ENCODE results near the gene CORO2B. TPM values are rescaled to one million over a fixed set of nuclear protein-coding genes. Genes with fewer than 3 reads are reported as not detected.

Gene CORO2B
- total and polyA plus RNA-seq, 2 of the 13 experiments (the other 11 are each of a cell fraction or from before 2014, with no cell fraction given): 0.35 to 0.63 TPM

- no peak for TF ChIP-seq JUNB (CRISPR knock-in tag; IDR thresholded peaks at IDR 0.05; ENCODE audit: borderline replicate concordance)
- TF ChIP-seq ZNF34 (CRISPR knock-in tag; IDR thresholded peaks at IDR 0.05; ENCODE audit: borderline replicate concordance): no peak
- TF ChIP-seq THAP8 (CRISPR knock-in tag; IDR thresholded peaks at IDR 0.05; ENCODE audit: borderline replicate concordance): no peak
- TF ChIP-seq ZNF274 (CRISPR knock-in tag; IDR thresholded peaks at IDR 0.05): no peak
- TF ChIP-seq POLR2G (IDR thresholded peaks at IDR 0.05; ENCODE audit: low read depth, low read length): no peak
- TF ChIP-seq PTBP1 (IDR thresholded peaks at IDR 0.05; ENCODE audit: low read depth, low read length, poor library complexity, severe bottlenecking): no peak
- no peak for TF ChIP-seq KDM5B (CRISPR knock-in tag; IDR thresholded peaks at IDR 0.05; ENCODE audit: borderline replicate concordance)
- TF ChIP-seq ZNF276 (CRISPR knock-in tag; IDR thresholded peaks at IDR 0.05; ENCODE audit: low read depth): no peak
- TF ChIP-seq KDM2A (CRISPR knock-in tag; IDR thresholded peaks at IDR 0.05; ENCODE audit: borderline replicate concordance, low read depth): no peak
- TF ChIP-seq ZNF263 (CRISPR knock-in tag; IDR thresholded peaks at IDR 0.05): no peak
- TF ChIP-seq SMC3 (IDR thresholded peaks at IDR 0.05; ENCODE audit: low read length): no peak
- no peak for TF ChIP-seq IRF9 (CRISPR knock-in tag; IDR thresholded peaks at IDR 0.05; ENCODE audit: borderline replicate concordance)
- no peak for TF ChIP-seq ZNF232 (CRISPR knock-in tag; IDR thresholded peaks at IDR 0.05; ENCODE audit: borderline replicate concordance)
- no peak for TF ChIP-seq TOPORS (CRISPR knock-in tag; IDR thresholded peaks at IDR 0.05)
- TF ChIP-seq ZIK1 (CRISPR knock-in tag; IDR thresholded peaks at IDR 0.05; ENCODE audit: borderline replicate concordance, low read depth): no peak
- no peak for TF ChIP-seq POGK (CRISPR knock-in tag; conservative IDR thresholded peaks at IDR 0.05)
Observed at GRCh38 chr15:68546318-68546717, 32.5 kb upstream of the CORO2B start (continued).

Measured in HepG2 (cell line).